MCF 10A (cell line): ENCODE results near the gene MPP2. TPM values are rescaled to one million over a fixed set of nuclear protein-coding genes. Genes with fewer than 3 reads are reported as not detected.
"Not testable (repeated sequence)": the region's sequence is repeated elsewhere in the genome, so short reads cannot be mapped to it uniquely, and the experiment has no call there.

Experiments
- BruUV-seq: library from RNA; stranded (reverse); fragments of 400-500 nt; replicated peaks from 2 replicates; lab custom pipeline; 2021; lab: Mats Ljungman, UMichigan
- CTCF ChIA-PET: fragments of 300-600 bp; sonication (Branson Sonifier 250); formaldehyde crosslinking; extraction: SDS; loops from one replicate; lab custom pipeline; 2021; ENCODE audit warnings: antibody characterized with exemption, inconsistent platforms; lab: Yijun Ruan, JAX
- POLR2A ChIA-PET: fragments of 300-600, 350-650 bp; sonication (Branson Sonifier 250); formaldehyde crosslinking; extraction: SDS; loops from one replicate; lab custom pipeline; 2020; ENCODE audit warnings: antibody characterized with exemption, inconsistent platforms; lab: Yijun Ruan, JAX
- DNase-seq: peaks from one replicate; pipeline ENCODE4 v3.0.0-alpha.2; 2018; ENCODE audit not compliant: unreplicated experiment
- H3K27ac Mint-ChIP-seq: one replicate; pipeline ENCODE4 v1.8.0; 2022; ENCODE audit warnings: mild to moderate bottlenecking, low read depth, mixed read lengths; ENCODE audit not compliant: unreplicated experiment
- H3K27me3 Mint-ChIP-seq: one replicate; pipeline ENCODE4 v1.8.0; 2022; ENCODE audit warnings: mixed read lengths; ENCODE audit not compliant: insufficient read depth, unreplicated experiment
- H3K36me3 Mint-ChIP-seq: one replicate; pipeline ENCODE4 v1.8.0; 2022; ENCODE audit warnings: mild to moderate bottlenecking, moderate library complexity, mixed read lengths; ENCODE audit not compliant: insufficient read depth, unreplicated experiment
- H3K4me1 Mint-ChIP-seq: one replicate; pipeline ENCODE4 v1.8.0; 2022; ENCODE audit warnings: mixed read lengths; ENCODE audit not compliant: insufficient read depth, unreplicated experiment
- H3K4me3 Mint-ChIP-seq: one replicate; pipeline ENCODE4 v1.8.0; 2022; ENCODE audit warnings: mild to moderate bottlenecking, moderate library complexity, mixed read lengths; ENCODE audit not compliant: unreplicated experiment
- H3K9me3 Mint-ChIP-seq: one replicate; pipeline ENCODE4 v1.8.0; 2022; ENCODE audit warnings: mixed read lengths; ENCODE audit not compliant: unreplicated experiment
- intact Hi-C: fragments of 100-400 bp; cut with micrococcal nuclease; formaldehyde crosslinking; loops from 2 replicates; pipeline ENCODE4 v1.14.1; 2022
- total RNA-seq: library from RNA; stranded (reverse); gene quantifications from 2 replicates; pipeline ENCODE4 v1.2.3, GENCODE V29; 2022
- TF ChIP-seq, protein P1 (sequence below): fragments of 200-600 bp; IDR thresholded peaks from one replicate; pipeline ENCODE4 v1.8.0; 2022; ENCODE audit warnings: antibody characterized with exemption, mild to moderate bottlenecking; ENCODE audit not compliant: unreplicated experiment

MPP2 gene
- total RNA-seq, 1 experiment from 2014 or later, result not detected

DNA sequence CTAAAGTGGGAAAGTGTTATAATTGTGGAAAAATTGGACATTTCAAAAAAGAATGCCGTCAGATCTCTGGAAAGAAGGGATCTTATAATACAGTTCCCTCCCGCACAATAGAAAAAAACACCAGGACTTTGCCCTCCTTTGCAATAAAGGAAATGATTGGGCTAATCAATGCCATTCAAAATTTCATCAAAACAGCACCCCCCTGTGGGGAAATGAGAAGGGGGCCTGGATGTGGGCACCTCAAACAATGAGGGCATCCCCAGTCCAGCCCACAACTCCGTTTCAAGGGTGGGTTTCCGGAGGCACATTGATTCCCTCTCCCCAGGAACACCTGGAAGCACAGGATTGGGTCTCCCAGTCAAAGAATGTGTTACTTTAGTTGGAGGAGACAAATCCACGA, 34.2 kb downstream of the MPP2 start:
- H3K27ac Mint-ChIP-seq, result no peak overlapping the region
- ChIA-PET POLR2A (interaction anchor here (0.7 kb wide), 1 partner anchor 569 kb away, joined by 3 read pairs; no protein-coding TSS in a partner anchor), CTCF (interaction anchor here (0.6 kb wide), 2 partner anchors 437 to 1406 kb away, joined by 3 read pairs; no protein-coding TSS in a partner anchor)
- no peak for DNase-seq
- intact Hi-C loops, result no loop called here
- BruUV-seq, result no TSS peak
- no peaks in the 10 kb centered on the region for H3K36me3 Mint-ChIP-seq
- H3K9me3 Mint-ChIP-seq, result no peaks in the 10 kb centered on the region
- H3K27me3 Mint-ChIP-seq, result peaks cover 38% of the 10 kb centered on the region
- TF ChIP-seq, protein P1, sequence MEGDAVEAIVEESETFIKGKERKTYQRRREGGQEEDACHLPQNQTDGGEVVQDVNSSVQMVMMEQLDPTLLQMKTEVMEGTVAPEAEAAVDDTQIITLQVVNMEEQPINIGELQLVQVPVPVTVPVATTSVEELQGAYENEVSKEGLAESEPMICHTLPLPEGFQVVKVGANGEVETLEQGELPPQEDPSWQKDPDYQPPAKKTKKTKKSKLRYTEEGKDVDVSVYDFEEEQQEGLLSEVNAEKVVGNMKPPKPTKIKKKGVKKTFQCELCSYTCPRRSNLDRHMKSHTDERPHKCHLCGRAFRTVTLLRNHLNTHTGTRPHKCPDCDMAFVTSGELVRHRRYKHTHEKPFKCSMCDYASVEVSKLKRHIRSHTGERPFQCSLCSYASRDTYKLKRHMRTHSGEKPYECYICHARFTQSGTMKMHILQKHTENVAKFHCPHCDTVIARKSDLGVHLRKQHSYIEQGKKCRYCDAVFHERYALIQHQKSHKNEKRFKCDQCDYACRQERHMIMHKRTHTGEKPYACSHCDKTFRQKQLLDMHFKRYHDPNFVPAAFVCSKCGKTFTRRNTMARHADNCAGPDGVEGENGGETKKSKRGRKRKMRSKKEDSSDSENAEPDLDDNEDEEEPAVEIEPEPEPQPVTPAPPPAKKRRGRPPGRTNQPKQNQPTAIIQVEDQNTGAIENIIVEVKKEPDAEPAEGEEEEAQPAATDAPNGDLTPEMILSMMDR, result peak; percentile 5
- H3K4me1 Mint-ChIP-seq, result peaks cover 8% of the 10 kb centered on the region
- H3K4me3 Mint-ChIP-seq, result no peak overlapping the region

DNA sequence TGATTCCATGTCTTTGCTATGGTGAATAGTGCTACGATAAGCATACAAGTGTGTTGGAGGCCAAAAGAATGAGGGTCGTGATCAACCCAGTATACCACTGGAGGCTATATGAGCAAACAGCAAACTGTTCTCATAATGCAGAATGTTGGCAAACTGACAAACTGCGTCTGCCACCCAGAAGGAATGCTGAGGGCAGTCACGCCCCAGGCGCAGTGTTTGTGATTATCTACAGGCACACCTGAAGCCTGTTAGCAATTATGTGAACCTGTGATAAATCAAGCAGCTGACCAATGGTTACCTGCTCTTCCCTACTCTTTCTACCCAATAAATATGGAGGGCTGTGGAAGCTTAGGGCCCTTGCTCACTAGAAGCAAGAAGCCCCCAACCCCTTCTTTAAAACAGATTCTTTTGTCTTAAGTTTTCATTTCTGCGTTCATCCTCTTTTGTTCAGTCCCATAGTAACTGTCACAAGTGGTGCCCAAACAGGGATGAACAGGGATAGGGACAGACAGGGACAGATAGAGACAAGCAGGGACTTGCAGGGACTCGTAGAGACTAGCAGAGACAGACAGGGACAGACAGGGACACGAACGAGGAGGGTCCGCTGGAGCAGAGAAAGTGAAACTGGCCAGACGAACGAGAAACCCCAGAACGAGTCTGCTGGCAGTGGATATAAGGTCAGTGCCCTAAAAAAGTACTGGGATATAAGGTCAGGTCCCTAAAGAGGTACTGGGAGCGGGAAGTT, 35.2 kb downstream of the MPP2 start:
- peaks cover 8% of the 10 kb centered on the region for H3K4me1 Mint-ChIP-seq
- peak overlapping the region; percentile 61 for H3K4me3 Mint-ChIP-seq
- ChIA-PET CTCF (no interaction called here), POLR2A (no interaction called here)
- no peaks in the 10 kb centered on the region for H3K36me3 Mint-ChIP-seq
- no peak overlapping the region for H3K27ac Mint-ChIP-seq
- no TSS peak for BruUV-seq
- no peaks in the 10 kb centered on the region for H3K9me3 Mint-ChIP-seq
- peaks cover 48% of the 10 kb centered on the region for H3K27me3 Mint-ChIP-seq
- TF ChIP-seq, protein P1, result no peak
- no peak for DNase-seq
- intact Hi-C loops, result no loop called here

DNA sequence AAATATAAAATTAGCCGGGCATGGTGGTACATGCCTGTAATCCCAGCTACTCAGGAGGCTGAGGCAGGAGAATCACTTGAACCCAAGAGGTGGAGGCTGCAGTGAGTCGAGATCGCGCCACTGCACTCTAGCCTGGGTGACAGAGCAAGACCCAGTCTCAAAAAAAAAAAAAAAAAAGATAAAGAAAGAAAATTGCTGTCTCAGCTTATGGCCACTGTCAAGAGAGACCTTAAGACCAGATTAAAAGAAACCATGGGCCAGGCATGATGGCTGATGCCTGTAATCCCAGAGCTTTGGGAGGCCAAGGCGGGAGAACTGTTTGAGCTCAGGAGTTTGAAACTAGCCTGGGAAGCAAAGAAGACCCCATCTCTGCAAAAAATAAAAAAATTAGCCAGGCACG, 38.3 kb downstream of the MPP2 start:
- DNase-seq, intact Hi-C loops, H3K9me3 Mint-ChIP-seq, H3K4me3 Mint-ChIP-seq, H3K27ac Mint-ChIP-seq, POLR2A ChIA-PET, H3K4me1 Mint-ChIP-seq, BruUV-seq, H3K36me3 Mint-ChIP-seq: not testable (repeated sequence)
- H3K27me3 Mint-ChIP-seq, result peaks cover 53% of the 10 kb centered on the region
- CTCF ChIA-PET, result interaction anchor here (0.6 to 2.8 kb wide), 3 partner anchors 9 to 248 kb away, joined by 3 to 16 read pairs (median 7); no protein-coding TSS in a partner anchor

DNA sequence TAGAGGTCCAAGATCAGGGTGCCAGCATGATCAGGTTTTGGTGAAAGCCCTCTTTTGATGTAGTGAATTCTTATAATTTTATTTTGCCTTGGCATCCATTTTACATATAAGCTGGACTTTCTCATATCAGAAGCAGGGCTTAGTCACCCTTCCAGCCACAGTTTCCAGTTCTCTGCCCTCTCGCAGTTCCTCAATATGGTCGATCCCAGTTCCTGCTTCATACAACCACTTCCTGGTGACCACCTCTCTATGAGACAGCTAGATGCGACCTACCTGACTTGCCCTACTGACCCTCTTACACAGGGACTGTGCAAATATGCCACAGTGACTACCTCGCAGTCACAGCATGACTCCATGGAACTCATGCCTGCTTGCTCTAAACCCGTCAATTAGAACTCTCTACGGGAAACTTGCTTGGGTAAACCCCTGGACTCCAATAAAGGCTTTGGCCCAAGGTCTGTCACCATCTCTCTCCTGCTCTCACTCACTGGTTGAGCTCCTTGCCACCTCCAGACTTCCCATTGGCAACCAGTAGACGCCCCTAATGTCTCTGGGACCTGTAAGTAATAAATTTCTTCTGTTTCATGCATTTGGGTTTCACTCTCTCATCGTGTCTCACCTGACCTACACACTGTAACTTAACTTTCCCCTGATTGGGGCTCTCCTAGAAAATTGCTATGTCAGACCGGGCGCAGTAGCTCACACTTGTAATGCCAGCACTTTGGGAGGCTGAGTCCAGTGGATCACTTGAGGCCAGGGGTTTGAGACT, 38.9 kb downstream of the MPP2 start:
- Mint-ChIP-seq H3K4me1 (peaks cover 8% of the 10 kb centered on the region), H3K36me3 (no peaks in the 10 kb centered on the region), H3K27ac (no peak overlapping the region), H3K27me3 (peaks cover 53% of the 10 kb centered on the region), H3K4me3 (no peak overlapping the region), H3K9me3 (no peaks in the 10 kb centered on the region)
- ChIA-PET CTCF (interaction anchor here (1.7 to 2.8 kb wide), 2 partner anchors 10 to 12 kb away, joined by 7 to 16 read pairs; no protein-coding TSS in a partner anchor), POLR2A (no interaction called here)
- intact Hi-C loops, result no loop called here
- BruUV-seq, result no TSS peak
- TF ChIP-seq, protein P1, result no peak
- DNase-seq, result no peak
